ENCODE measurements around the gene KIF21A.

DNA sequence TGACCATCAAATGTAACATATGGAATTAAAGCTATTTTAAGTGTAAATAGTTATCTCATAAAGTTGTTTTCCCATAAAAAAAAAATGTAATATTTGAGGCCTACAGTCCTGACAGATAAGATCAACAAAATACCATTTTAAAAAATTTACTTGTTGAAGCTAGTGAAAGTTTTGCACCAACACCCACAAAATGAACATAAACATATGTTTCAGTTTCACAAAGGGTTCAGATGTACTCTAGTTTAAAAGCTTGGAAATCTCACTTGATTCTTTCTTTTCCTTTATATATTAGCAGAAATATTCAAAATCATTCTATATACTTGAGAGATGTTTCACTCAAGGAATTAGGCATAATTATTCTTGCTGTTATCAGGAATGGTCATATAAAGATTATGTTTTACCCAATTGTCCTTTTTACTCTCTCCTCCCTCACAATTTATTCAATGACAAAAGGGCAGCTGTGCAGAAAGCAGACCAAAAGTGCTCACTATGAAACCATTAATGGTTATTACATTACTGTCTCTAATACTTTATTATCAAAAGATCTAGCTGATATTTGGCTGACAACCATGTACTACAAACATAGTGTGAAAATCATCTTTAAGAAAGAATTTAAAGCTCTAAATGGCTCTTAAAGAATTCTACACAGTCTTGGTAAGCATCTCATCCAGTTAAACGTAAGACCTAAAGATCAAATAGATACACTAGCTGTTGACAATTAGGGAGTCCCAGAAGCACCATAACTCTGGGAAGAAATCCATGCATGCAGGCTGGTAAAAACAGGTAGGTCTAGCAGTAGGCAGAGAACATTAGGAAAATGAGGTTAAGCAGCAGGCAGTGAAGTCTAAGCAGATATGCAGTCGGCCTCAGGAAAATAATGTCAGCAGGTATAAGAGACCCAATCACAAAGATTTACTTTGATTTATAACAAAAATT lies 28.8 kb downstream of the KIF21A start:
- TF ChIP-seq CTCF (IDR thresholded peaks at IDR 0.05; ENCODE audit: insufficient read depth, low read length, poor library complexity, severe bottlenecking) (no peak), EZH2phosphoT487 (conservative IDR thresholded peaks at IDR 0.05; ENCODE audit: low read length) (no peak)

All from SU-DHL-6 (cell line).